AG04449 (cell line): ENCODE results near the gene TSPAN18.

Experiments used
- CTCF ChIA-PET: fragments of 350-600 bp; formaldehyde crosslinking; extraction: SDS; loops from one replicate; lab custom pipeline; 2021; ENCODE audit warnings: antibody characterized with exemption; lab: Yijun Ruan, JAX
- POLR2A ChIA-PET: fragments of 400-600, 350-600 bp; formaldehyde crosslinking; extraction: SDS; loops from one replicate; lab custom pipeline; 2020; ENCODE audit warnings: antibody characterized with exemption, inconsistent platforms; lab: Yijun Ruan, JAX
- DNase-seq: peaks from one replicate; pipeline ENCODE4 v3.0.0-alpha.2; 2010; ENCODE audit warnings: low read depth, low spot score
- H3K4me3 ChIP-seq: 2 replicates; pipeline ENCODE4 v1.5.1; 2011; ENCODE audit warnings: low read depth, mild to moderate bottlenecking, control low read depth, low read length
- CTCF ChIP-seq: IDR thresholded peaks from one replicate; pipeline ENCODE4 v1.5.1; 2011; ENCODE audit warnings: mild to moderate bottlenecking, moderate library complexity, low read length, control low read depth, inconsistent platforms; ENCODE audit not compliant: insufficient read depth; ENCODE audit errors: missing control alignments

TSPAN18 gene

GRCh38 chr11:44931466-44931865, 204.7 kb downstream of the TSPAN18 start:
- TF ChIP-seq CTCF = no peak
- CTCF ChIA-PET = interaction anchor here (1.0 to 24.5 kb wide), 13 partner anchors 7 to 402 kb away, joined by 3 to 2237 read pairs (median 4); partner anchors contain the start of gene TP53I11
- DNase-seq = no peak
- POLR2A ChIA-PET = no interaction called here
- no peak overlapping the region for H3K4me3 ChIP-seq

- CTCF ChIA-PET = interaction anchor here (0.8 to 24.5 kb wide), 6 partner anchors 10 to 358 kb away, joined by 3 to 2237 read pairs (median 12); no protein-coding TSS in a partner anchor
- DNase-seq = no peak
- no peak overlapping the region for H3K4me3 ChIP-seq
Measured at GRCh38 chr11:44934110-44934509, 207.3 kb downstream of the TSPAN18 start.

GRCh38 chr11:44934735-44935250, 208.0 kb downstream of the TSPAN18 start:
- no peak for DNase-seq
- no peak overlapping the region for H3K4me3 ChIP-seq
- no peak for TF ChIP-seq CTCF
- CTCF ChIA-PET = interaction anchor here (0.9 to 24.5 kb wide), 7 partner anchors 6 to 379 kb away, joined by 3 to 2237 read pairs (median 21); no protein-coding TSS in a partner anchor
- POLR2A ChIA-PET = no interaction called here

More at GRCh38 chr11:44934110-44934509, 207.3 kb downstream of the TSPAN18 start:
- TF ChIP-seq CTCF = no peak
- POLR2A ChIA-PET = no interaction called here

- TF ChIP-seq CTCF = peak; percentile 96
- ChIA-PET CTCF (interaction anchor here (0.6 to 24.5 kb wide), 47 partner anchors 8 to 862 kb away, joined by 3 to 2237 read pairs (median 4); partner anchors contain the start of genes SYT13 and TP53I11), POLR2A (interaction anchor here (1.0 to 1.2 kb wide), 2 partner anchors 166 to 169 kb away, joined by 4 to 5 read pairs; no protein-coding TSS in a partner anchor)
- H3K4me3 ChIP-seq = no peak overlapping the region
- peak; percentile 12 for DNase-seq
Measured at GRCh38 chr11:44936525-44936924, 209.8 kb downstream of the TSPAN18 start.

GRCh38 chr11:44936951-44937543, 210.3 kb downstream of the TSPAN18 start:
- no peak overlapping the region for H3K4me3 ChIP-seq
- no peak for TF ChIP-seq CTCF
- CTCF ChIA-PET = interaction anchor here (0.6 to 24.5 kb wide), 37 partner anchors 8 to 720 kb away, joined by 3 to 2237 read pairs (median 4); partner anchors contain the start of genes SYT13 and TP53I11
- no peak for DNase-seq
- POLR2A ChIA-PET = interaction anchor here (1.0 to 1.2 kb wide), 2 partner anchors 165 to 168 kb away, joined by 4 to 5 read pairs; no protein-coding TSS in a partner anchor
